HG03095 (cell line): ENCODE data around the gene FAM83B.
"Not testable (repeated sequence)": the region's sequence is repeated elsewhere in the genome, so short reads cannot be mapped to it uniquely, and the experiment has no call there.

Experiments
- ATAC-seq: cut with Tn5 transposase; IDR thresholded peaks from one replicate; pipeline ENCODE4 v1.9.1; 2021; ENCODE audit warnings: moderate library complexity; ENCODE audit not compliant: unreplicated experiment

FAM83B gene

DNA sequence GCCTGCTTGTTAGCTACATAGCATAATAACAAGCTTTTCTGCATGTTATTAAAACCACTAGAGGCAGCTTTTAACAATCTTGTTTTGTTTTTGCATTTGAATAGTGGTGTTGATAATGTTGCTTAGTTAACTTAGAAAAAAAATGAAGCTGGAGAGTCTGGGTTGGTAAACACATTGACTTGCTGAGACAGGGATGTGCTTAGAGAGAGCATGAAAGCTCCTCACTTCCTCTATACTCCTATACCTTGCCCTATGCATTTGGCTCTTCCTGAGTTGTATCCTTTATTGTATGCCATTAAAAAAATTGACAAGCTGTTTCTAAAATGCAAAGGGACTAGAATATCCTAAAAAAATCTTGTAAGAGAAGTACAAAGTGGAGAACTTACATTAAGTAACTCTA, 13.6 kb downstream of the FAM83B start:
- no peak for ATAC-seq

DNA sequence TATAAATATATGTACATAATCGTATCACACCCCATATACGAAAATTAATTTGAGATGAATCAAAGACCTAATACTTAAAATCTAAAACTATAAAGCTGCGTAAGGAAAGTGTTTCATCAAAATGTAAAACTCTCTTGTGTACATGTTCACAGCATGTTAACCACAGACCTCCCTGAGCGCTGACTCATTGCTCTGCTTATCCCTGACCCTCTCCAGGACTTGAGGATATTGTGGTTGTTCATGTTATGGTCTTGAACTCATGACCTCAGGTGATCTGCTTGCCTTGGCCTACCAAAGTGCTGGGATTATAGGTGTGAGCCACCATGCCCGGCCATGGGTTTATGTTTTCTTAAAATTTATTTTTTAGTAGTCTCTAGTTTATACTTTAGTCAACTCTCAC, 14.2 kb downstream of the FAM83B start:
- ATAC-seq = no peak

DNA sequence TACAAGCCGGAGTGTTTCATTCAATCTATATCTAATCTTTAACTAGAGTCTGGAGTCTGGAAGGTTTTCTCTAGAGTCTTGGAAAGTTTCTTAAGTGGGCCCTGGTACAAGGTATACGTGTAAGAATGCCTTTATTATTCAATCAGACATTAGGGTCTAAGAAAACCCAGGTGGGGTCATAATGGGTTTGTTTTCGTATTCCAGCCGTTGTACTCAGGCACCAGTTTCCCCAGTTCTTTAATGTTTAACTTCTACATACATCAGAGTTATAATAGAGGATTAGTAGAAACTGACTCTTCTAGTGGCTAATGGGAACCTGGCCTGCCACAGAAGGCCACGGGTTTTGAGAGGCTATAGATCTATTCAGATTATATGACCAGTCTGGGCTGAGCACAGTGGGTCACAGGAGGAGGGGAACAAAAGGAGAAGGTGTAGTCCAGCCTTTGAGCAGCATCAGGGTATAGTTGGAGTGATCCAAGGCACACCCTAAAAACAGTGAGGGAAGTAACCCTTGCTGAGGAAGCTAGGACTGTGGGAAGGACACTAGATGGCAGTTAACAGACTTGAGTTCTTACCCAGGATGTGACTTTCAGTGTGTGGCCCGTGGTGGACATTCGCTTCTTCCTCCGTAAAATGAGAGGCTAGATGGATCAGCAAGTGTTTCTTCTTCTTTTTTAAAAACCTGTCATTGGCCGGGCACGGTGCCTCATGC, 15.5 kb downstream of the FAM83B start:
- no peak for ATAC-seq

DNA sequence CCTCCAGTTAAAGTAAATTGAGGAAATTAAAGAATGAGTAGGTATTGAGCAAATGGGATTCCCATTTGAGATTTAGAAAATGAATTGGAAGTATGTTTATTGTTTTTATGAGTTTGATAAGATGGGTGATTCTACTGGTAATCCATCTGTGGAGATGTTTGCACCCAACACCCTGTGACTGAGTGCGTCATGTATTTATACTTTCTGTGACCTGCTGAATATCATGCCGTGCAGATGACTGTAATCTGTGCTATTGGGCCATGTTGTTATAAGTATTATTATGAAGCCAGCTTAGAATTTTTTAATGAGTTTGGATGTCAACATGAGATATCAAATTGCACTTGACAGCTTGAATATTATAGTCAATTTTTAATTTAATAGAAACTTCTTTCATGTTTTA, 17.7 kb downstream of the FAM83B start:
- no peak for ATAC-seq

DNA sequence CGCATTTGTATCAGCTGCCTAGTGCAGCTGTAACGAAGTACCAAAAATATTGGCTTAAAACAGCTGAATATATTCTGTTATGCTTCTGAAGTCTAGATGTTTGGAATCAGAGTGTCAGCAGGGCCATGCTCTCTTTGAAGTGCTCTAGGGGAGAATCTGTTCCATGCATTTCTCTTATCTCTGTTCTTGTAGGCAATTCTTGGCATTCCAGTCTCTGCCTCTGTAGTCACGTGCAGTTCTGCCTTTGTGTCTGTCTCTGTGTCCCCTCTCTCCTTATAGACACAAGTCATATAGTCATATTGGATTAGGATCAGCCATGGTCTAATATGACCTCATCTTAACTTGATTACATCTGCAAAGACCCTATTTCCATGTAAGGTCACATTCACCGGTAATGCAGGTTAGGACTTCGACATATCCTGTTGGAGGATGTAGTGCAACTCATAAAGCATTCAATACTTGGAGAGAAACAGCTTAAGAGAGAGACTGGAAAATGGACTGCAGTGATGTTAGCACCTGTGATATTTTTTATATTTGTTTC, 18.6 kb downstream of the FAM83B start:
- no peak for ATAC-seq

DNA sequence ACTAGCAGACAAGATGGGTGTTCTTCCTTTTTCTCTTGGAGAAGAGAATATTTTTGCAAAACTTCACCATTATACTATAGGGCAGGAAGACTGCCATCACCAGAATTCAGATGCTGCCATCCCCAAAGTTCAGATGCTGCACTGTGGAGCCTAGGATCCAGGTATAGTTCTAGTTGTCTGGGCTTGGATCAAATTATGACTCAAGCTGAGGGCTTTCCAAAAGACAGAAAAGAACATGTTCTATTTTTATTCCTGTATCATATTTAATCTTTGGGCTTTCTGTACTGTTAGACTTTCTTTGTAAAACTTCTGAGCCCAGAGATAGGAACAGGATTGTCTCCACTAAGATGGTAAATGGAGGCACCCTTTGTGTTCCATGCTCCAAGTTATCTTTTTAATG, 22.0 kb downstream of the FAM83B start:
- no peak for ATAC-seq

DNA sequence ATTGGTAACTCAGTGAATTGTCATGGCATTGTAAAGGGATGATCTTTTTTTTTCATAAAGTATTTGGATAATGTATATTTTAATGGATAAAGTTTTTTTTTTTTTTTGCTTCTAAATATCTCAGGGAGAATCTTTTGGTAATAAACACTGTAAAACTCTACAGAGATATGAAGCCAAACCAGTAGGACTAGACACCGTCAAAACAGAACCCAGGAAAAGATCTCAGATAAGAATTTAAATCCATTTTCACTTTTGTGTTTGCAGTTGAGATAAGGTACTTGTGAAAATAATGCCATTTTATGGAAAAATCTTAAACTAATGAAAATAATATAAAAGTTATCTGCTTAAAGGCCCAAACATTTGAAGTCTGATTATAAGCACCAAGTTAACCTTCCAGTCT, 27.0 kb downstream of the FAM83B start:
- ATAC-seq = no peak

DNA sequence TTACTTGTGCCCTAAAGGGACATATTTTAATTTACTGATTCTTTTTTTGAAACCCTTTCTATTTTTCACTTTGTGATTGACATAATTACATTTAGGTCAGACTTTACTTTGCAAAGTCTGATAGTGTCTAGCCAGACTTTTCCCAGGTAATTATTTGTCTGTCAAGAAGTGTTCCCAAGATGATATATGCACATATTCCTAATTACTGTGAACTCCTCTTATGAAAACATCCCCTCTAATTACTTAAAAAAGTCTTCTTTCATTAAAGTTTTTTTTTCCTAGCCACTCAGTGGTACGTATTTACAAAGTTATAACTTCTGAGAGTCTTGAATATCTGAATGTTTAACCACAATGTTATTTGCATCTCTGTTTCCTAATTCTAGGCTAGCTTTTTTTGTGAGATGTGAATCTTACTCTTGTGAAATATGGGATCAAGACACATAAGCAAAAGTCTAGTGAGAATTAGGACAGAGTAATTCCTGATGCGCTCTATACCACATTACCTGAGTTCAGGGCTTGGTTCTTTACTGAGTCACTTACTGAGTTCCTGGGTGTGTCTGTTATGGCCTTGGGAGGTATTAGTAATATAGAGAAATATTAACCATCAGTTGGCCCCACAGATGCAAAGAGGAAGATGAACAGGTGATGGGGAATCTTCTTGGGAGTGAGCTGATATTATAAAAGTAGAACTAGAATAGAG, 27.9 kb downstream of the FAM83B start:
- no peak for ATAC-seq

DNA sequence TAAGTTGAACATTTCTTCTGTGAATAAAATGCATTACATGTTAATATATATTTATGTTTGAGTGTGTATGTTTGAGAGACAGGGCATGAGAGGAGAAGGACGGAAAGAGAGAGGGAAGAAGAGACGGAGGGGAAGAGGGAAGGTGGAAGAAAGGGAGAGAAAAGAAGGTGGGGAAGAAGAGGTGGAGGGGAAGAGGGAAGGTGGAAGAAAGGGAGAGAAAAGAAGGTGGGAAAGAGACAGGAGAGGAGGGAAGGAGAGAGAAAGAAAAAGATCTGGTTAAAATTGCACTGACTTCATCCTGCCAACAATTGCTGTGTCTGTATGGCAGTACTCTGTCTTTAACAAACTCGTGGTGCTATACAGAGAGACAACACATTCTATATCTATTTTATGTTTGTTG, 29.0 kb downstream of the FAM83B start:
- no peak for ATAC-seq

GRCh38 chr6:54876365-54876764, 29.8 kb downstream of the FAM83B start:
- ATAC-seq = no peak

DNA sequence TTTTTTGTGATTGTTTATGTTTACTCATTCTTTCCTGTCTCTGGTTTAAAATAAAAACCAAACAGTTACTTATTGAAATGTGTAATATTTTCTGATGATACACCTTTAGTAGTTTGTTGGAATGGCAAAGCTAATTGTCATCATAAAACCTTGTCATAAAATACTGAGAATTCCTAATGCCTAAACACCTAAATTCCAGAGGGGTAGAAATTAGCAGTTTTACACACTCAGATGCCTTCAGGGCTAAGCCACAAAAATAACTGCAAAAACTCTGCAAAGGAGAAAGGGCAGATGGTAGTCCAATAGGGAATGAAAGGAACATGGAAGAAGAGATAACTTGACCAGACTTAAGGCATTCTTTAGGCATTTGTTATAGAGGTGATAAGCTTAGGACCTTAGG, 30.3 kb downstream of the FAM83B start:
- no peak for ATAC-seq

GRCh38 chr6:54877713-54878317, 31.2 kb downstream of the FAM83B start:
- ATAC-seq = no peak

GRCh38 chr6:54878718-54879117, 32.1 kb downstream of the FAM83B start:
- ATAC-seq = no peak

DNA sequence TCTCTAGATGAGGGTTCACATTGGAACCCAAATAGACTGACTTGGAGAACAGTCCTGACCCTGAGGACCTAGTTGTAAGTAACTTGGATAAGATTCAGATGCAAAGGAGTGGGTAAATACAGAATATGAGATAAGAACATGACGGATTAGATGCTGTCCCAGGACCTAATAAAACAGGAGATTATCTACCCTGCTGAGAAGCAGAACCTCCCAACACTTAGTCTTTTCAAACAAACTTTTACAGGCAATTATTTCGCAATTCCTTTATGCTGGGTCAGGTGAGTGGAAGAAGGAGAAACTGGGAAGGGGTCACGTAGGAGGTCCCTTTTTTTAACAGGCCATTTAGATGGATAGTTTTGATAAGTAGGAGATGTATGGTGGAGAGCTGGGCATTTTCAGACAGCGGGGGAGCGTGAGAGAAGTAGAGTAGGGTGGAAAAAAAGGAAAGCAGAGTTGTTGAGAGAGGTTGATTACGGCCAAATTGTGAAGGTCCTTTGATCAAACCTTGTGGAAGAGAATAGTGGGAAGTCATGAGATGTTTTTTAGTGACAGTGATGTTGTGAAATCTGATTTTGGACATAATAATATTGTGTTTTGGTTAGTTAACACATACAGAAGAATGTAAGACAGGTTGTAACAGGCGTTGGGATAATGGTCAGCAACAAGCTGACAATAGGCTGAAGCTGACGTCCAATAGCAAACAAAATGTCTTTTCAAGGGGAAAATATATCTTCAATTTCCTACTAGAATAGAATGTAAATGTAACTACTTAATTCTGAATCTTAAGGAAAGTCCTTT, 32.8 kb downstream of the FAM83B start:
- ATAC-seq = no peak

- no peak for ATAC-seq
These were observed 34.6 kb downstream of the FAM83B start for GRCh38 chr6:54881067-54881730.

DNA sequence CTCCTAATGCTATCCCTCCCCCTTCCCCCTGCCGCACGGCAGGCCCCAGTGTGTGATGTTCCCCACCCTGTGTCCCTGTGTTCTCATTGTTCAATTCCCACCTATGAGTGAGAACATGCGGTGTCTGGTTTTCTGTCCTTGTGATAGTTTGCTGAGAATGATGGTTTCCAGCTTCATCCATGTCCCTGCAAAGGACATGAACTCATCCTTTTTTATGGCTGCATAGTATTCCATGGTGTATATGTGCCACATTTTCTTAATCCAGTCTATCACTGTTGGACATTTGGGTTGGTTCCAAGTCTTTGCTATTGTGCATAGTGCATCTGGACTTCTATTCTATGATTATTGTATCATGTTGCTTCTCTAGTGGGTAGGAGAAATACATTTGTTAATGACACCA, 35.3 kb downstream of the FAM83B start:
- ATAC-seq = not testable (repeated sequence)

- no peak for ATAC-seq
These were observed 40.5 kb downstream of the FAM83B start for GRCh38 chr6:54886932-54887584.

- no peak for ATAC-seq
These were observed 45.0 kb downstream of the FAM83B start for GRCh38 chr6:54891536-54891935.

- no peak for ATAC-seq
These were observed 46.3 kb downstream of the FAM83B start for GRCh38 chr6:54892831-54893230.

DNA sequence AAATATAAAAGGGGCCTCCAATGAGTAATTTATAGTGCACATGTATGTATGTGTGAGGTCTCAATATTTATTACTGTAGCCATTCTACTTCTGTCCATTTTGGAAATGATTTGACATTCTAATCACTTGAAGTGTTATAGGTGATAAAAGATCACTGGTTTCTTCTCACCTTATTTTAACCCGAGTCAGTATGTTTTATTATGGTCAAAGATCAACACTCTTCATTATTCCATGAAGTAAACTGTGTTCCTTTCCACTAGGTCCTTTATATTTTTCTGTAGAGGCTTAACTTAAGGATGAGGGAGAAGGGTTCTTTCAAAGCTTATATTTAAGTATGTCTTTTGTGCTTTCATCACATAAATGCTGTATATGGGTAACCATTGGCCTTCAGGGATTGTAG, 47.2 kb downstream of the FAM83B start:
- no peak for ATAC-seq
